ENCODE measurements around the gene ATP6AP2. TPM values are rescaled to one million over a fixed set of nuclear protein-coding genes. Genes with fewer than 3 reads are reported as not detected.

The ATP6AP2 gene
- total RNA-seq, 1 donor from 2014 or later: 98.0 TPM

DNA sequence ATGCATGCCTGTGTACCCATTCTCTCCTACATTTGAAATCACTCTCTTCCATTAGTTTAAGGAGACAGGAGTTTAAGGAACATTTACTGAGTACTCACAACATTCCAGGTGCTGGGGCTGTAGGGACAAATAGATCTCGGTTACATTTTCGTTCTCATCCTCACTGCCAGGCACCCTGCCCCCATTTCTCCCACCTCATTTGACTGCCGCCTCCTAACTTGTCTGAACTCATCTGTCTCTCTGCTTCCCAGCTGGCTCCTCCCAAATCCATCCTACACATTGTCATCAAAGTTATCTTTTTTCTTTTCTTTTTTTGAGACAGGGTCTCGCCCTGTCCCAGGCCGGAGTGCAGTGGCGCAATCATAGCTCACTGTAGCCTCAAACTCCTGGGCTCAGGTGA lies 22.7 kb downstream of the ATP6AP2 start:
- Mint-ChIP-seq H3K9me3 (no peaks in the 10 kb centered on the region), H3K4me1 (ENCODE audit: unreplicated experiment) (no peaks in the 10 kb centered on the region), H3K27me3 (no peaks in the 10 kb centered on the region), H3K27ac (no peak overlapping the region), H3K36me3 (peaks cover 7% of the 10 kb centered on the region), H3K4me3 (no peak overlapping the region)
- TF ChIP-seq, protein P1, sequence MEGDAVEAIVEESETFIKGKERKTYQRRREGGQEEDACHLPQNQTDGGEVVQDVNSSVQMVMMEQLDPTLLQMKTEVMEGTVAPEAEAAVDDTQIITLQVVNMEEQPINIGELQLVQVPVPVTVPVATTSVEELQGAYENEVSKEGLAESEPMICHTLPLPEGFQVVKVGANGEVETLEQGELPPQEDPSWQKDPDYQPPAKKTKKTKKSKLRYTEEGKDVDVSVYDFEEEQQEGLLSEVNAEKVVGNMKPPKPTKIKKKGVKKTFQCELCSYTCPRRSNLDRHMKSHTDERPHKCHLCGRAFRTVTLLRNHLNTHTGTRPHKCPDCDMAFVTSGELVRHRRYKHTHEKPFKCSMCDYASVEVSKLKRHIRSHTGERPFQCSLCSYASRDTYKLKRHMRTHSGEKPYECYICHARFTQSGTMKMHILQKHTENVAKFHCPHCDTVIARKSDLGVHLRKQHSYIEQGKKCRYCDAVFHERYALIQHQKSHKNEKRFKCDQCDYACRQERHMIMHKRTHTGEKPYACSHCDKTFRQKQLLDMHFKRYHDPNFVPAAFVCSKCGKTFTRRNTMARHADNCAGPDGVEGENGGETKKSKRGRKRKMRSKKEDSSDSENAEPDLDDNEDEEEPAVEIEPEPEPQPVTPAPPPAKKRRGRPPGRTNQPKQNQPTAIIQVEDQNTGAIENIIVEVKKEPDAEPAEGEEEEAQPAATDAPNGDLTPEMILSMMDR (conservative IDR thresholded peaks at IDR 0.05): no peak
- DNase-seq (ENCODE audit: extremely low spot score, unreplicated experiment): no peak

DNA sequence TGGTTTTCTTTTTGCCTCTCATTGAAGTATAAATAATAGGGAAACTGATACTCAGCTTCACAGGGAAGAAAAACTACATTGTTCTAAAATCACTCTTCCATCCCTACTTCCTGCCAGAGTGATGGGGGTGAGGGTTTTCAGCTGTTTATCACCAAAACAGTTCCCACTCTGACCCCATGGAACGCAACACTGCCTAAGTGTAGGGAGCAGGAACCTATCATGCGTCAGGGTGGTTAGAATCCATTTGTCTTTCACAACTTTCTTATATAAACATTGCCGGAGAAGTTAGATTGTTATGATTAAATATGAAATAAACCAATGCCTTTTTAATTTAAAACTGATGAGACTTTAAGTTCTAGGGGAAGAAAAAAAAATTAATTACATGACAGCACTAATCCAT lies 26.6 kb downstream of the ATP6AP2 start:
- Mint-ChIP-seq H3K27ac (no peak overlapping the region), H3K4me3 (no peak overlapping the region), H3K36me3 (peaks cover 7% of the 10 kb centered on the region), H3K27me3 (no peaks in the 10 kb centered on the region), H3K4me1 (ENCODE audit: unreplicated experiment) (no peaks in the 10 kb centered on the region), H3K9me3 (no peaks in the 10 kb centered on the region)
- DNase-seq (ENCODE audit: extremely low spot score, unreplicated experiment): no peak
- TF ChIP-seq, protein P1 (conservative IDR thresholded peaks at IDR 0.05): no peak

DNA sequence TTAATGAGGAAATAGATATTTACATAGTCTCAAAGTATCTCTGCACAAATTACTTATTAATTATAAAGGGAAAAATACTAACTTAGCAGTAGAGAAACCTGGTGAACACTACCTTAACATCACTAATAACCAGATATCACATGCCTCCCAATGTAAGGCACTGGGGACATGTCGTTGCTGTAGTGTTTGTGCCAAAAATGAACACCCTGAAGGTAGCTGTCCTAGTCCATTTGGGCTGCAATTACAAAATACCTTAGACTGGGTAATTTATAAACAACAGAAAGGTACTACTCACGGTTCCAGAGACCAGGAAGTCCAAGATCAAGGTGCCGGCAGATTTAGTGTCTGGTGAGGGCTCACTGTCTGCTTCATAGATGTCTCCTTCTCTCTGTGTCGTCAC lies 31.7 kb downstream of the ATP6AP2 start:
- TF ChIP-seq, protein P1 (conservative IDR thresholded peaks at IDR 0.05): no peak
- no peak for DNase-seq (ENCODE audit: extremely low spot score, unreplicated experiment)
- peaks cover 6% of the 10 kb centered on the region for H3K9me3 Mint-ChIP-seq
- H3K27ac Mint-ChIP-seq: no peak overlapping the region
- H3K36me3 Mint-ChIP-seq: no peaks in the 10 kb centered on the region
- H3K4me1 Mint-ChIP-seq (ENCODE audit: unreplicated experiment): no peaks in the 10 kb centered on the region
- H3K4me3 Mint-ChIP-seq: no peak overlapping the region
- no peaks in the 10 kb centered on the region for H3K27me3 Mint-ChIP-seq

DNA sequence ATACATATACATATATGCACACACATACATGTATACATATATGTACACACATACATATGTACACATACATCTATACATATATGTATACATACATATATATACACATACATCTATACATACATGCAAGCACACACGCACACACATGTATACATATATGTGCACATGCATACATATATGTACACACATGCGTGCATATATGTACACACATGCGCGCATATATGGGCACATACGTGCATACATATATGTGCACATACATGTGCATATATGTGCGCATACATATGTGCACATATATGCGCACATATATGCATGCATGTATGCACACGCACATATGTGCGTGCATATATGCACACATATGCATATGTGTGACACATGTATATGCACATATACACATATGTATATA lies 35.2 kb downstream of the ATP6AP2 start:
- H3K4me1 Mint-ChIP-seq (ENCODE audit: unreplicated experiment): no peaks in the 10 kb centered on the region
- H3K9me3 Mint-ChIP-seq: peaks cover 10% of the 10 kb centered on the region
- H3K27me3 Mint-ChIP-seq: no peaks in the 10 kb centered on the region
- no peak overlapping the region for H3K27ac Mint-ChIP-seq
- H3K36me3 Mint-ChIP-seq: no peaks in the 10 kb centered on the region
- DNase-seq (ENCODE audit: extremely low spot score, unreplicated experiment): no peak
- TF ChIP-seq, protein P1 (conservative IDR thresholded peaks at IDR 0.05): no peak
- no peak overlapping the region for H3K4me3 Mint-ChIP-seq

DNA sequence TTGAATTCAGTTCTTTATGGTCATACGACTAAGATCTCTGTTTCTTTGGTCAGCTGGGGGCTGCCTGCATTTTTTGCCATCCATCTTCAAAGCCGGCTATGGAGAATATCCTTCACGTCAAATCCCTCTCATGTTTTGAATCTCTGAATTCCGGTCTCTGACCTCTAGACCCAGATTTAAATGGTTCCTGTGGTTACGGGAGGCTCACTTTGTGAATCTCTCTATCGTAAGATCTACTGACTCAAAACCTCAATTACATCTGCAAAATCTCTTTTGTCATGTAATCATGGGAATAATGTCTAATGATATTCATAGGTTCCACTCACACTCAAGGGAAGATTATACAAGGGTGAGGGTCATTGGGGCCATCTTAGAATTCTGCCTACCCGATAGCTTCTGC lies 36.8 kb downstream of the ATP6AP2 start:
- Mint-ChIP-seq H3K36me3 (no peaks in the 10 kb centered on the region), H3K4me1 (ENCODE audit: unreplicated experiment) (no peaks in the 10 kb centered on the region), H3K9me3 (peaks cover 10% of the 10 kb centered on the region), H3K27me3 (no peaks in the 10 kb centered on the region), H3K27ac (no peak overlapping the region), H3K4me3 (no peak overlapping the region)
- TF ChIP-seq, protein P1 (conservative IDR thresholded peaks at IDR 0.05): no peak
- no peak for DNase-seq (ENCODE audit: extremely low spot score, unreplicated experiment)
